ENCODE measurements around the gene MRPS18A.

- TF ChIP-seq CTCF (IDR thresholded peaks at IDR 0.05) (no peak), POLR2A (IDR thresholded peaks at IDR 0.05) (no peak)
Measured at GRCh38 chr6:43676962-43677606, 10.5 kb downstream of the MRPS18A start.

All from testis (tissue), 2 donors.